Stomach (tissue), 9 donors: ENCODE measurements around the gene ABCA12. TPM values are rescaled to one million over a fixed set of nuclear protein-coding genes. Genes with fewer than 3 reads are reported as not detected.

Experiments
- DNase-seq, 2 donors: peaks; one replicate each; pipeline versions ENCODE4 v3.0.0 to v3.0.0-alpha.2; 2013 to 2019
- H3K27ac ChIP-seq, 5 donors: fragments of 200-600 bp in 4 of 5; sonication (generic) in 4 of 5; one replicate each; pipeline ENCODE4 v1.5.1; 2013 to 2019; ENCODE audit warnings: mild to moderate bottlenecking in 1 of 5, moderate library complexity in 1 of 5
- H3K27me3 ChIP-seq, 3 donors: fragments of 200-600 bp; sonication (generic); one replicate each; pipeline ENCODE4 v1.5.1; 2017 to 2019; ENCODE audit warnings: mixed run types in 1 of 3
- H3K36me3 ChIP-seq, 4 donors: fragments of 200-600 bp; sonication (generic); 1 replicate in 3 of 4; 2 replicates in 1 of 4; pipeline ENCODE4 v1.5.1; 2016 to 2019
- H3K4me1 ChIP-seq, 4 donors: fragments of 200-600 bp; sonication (generic); one replicate each; pipeline ENCODE4 v1.5.1; 2016 to 2019
- H3K4me3 ChIP-seq, 4 donors: fragments of 200-600 bp; sonication (generic) in 3 of 4; one replicate each; pipeline ENCODE4 v1.5.1; 2016 to 2019; ENCODE audit warnings: mild to moderate bottlenecking in 1 of 4
- H3K9me3 ChIP-seq, 4 donors: fragments of 200-600 bp; sonication (generic); one replicate each; pipeline ENCODE4 v1.5.1; 2016 to 2019
- CTCF ChIP-seq, 7 experiments: fragments of 450-650 bp in 4 of 7; fragments of 200-600 bp in 3 of 7; sonication (generic) in 3 of 7; IDR thresholded peaks; one replicate each; pipeline ENCODE4 v1.5.1; 2016 to 2019; ENCODE audit warnings: antibody characterized with exemption in 7 of 7, control low read depth in 2 of 7, mild to moderate bottlenecking in 1 of 7
- EP300 ChIP-seq: sonication (generic); formaldehyde crosslinking; IDR thresholded peaks from one replicate; pipeline ENCODE4 v1.6.1; 2017; ENCODE audit warnings: antibody characterized with exemption
- POLR2A ChIP-seq, 4 donors: fragments of 450-650 bp; IDR thresholded peaks; one replicate each; pipeline ENCODE4 v1.6.1; 2016; ENCODE audit warnings: antibody characterized with exemption in 4 of 4, control low read depth in 2 of 4, mild to moderate bottlenecking in 1 of 4, moderate library complexity in 1 of 4
- POLR2AphosphoS5 ChIP-seq, 3 donors: sonication (generic); formaldehyde crosslinking; IDR thresholded peaks; one replicate each; pipeline ENCODE4 v1.6.1; 2016; ENCODE audit warnings: antibody characterized with exemption in 3 of 3
- WGBS, 5 donors: extraction: QIAGEN DNeasy Blood & Tissue Kit in 3 of 5; methylation state at CpG; one replicate each; pipeline versions ENCODE4 v1.1.5 to v1.1.7; 2013 to 2018; 5-methylcytosine and 5-hydroxymethylcytosine counted together
- intact Hi-C: fragments of 100-400 bp; cut with DNase I; formaldehyde crosslinking; loops from one replicate; pipeline ENCODE4 v1.15.1; 2023; ENCODE audit warnings: low total_unique reads
- polyA plus RNA-seq, 3 donors: library from polyadenylated mRNA; stranded (reverse); fragments of 200-250 nt; gene quantifications; one replicate each; pipeline ENCODE4 v1.2.3, GENCODE V29; 2013
- total RNA-seq, 5 donors: library from RNA; depleted of rRNA; stranded (reverse); fragments of >200 nt; gene quantifications; one replicate each; pipeline versions ENCODE4 v1.1.0 to v1.2.3, GENCODE V29; 2014 to 2016
- donor health status: healthy with polysubstance abuse.
- donor health status: Bipolar disorder and iron deficiency.
- donor health status: healthy.

The ABCA12 gene
- total and polyA plus RNA-seq, 8 donors = under 0.01 to 1.8 (median 0.15) TPM; not detected in 4

DNA sequence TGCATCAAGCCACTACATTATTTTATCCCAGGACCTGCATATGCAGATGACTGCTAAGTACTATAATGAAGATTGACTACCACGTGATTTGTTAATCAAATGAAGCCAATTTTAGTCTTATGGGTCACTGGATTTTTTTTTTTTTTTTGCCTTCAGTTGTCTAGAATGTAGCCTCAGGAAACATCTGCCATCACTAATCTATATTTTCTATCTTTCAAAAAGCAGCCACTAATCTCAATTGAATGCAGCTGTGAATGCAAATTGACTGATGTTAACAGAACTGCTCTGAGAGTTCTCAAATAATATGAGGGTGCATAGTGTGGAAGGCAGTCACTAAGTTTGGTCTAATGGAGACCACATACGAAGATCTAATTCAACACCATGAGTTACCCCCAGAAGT, 106.3 kb downstream of the ABCA12 start:
- WGBS, 5 donors = 66 to 82% (median 72%) methylated on average over 2 of the region's 2 CpGs
- H3K36me3 ChIP-seq = no peaks in the 10 kb centered on the region
- intact Hi-C loops = no loop called here
- DNase-seq = no peak
- no peak overlapping the region for H3K4me3 ChIP-seq
- no peaks in the 10 kb centered on the region for H3K9me3 ChIP-seq
- no peak for TF ChIP-seq EP300
- no peak for TF ChIP-seq CTCF (IDR thresholded peaks at IDR 0.05)
- TF ChIP-seq POLR2AphosphoS5 (IDR thresholded peaks at IDR 0.05) = no peak
- no peak for TF ChIP-seq POLR2A (IDR thresholded peaks at IDR 0.05)
- H3K27ac ChIP-seq = no peak overlapping the region
- H3K27me3 ChIP-seq = no peaks in the 10 kb centered on the region
- no peaks in the 10 kb centered on the region for H3K4me1 ChIP-seq

DNA sequence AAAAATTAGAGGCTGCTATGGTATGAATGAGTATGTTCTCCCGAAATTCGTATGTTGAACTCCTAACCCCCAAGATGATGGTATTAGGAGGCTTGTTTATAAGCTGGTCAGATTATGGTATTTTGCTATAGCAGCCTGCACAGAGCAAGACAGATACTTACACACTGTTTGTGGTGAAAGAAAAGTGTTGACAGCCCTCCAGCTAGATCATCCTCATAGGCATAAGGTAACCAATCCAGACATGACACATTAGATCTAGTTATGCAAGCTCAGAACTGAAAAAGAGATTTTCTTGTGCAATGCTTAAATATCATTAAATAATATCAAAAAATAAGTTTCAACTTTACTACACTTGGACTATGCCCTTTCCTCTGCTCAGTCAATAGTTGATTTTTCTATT, 107.1 kb downstream of the ABCA12 start:
- 58 to 81% (median 78%) methylated on average over 2 of the region's 2 CpGs for WGBS, 5 donors

GRCh38 chr2:215029936-215030335, 108.5 kb downstream of the ABCA12 start:
- Histone ChIP-seq H3K4me1 (no peaks in the 10 kb centered on the region), H3K27ac (no peak overlapping the region), H3K9me3 (no peaks in the 10 kb centered on the region), H3K27me3 (no peaks in the 10 kb centered on the region), H3K36me3 (no peaks in the 10 kb centered on the region), H3K4me3 (no peak overlapping the region)
- no peak for DNase-seq
- WGBS, 5 donors = 88 to 97% (median 93%) methylated on average over 5 of the region's 5 CpGs
- TF ChIP-seq POLR2AphosphoS5 (IDR thresholded peaks at IDR 0.05) (no peak), CTCF (IDR thresholded peaks at IDR 0.05) (no peak), EP300 (no peak), POLR2A (IDR thresholded peaks at IDR 0.05) (no peak)
- intact Hi-C loops = no loop called here

More for the DNA sequence above, 107.1 kb downstream of the ABCA12 start:
- no peaks in the 10 kb centered on the region for H3K4me1 ChIP-seq
- H3K27me3 ChIP-seq = no peaks in the 10 kb centered on the region
- no peak for DNase-seq
- no peaks in the 10 kb centered on the region for H3K9me3 ChIP-seq
- TF ChIP-seq POLR2A (IDR thresholded peaks at IDR 0.05) = no peak
- H3K36me3 ChIP-seq = no peaks in the 10 kb centered on the region
- no peak overlapping the region for H3K4me3 ChIP-seq
- intact Hi-C loops = no loop called here
- H3K27ac ChIP-seq = no peak overlapping the region

GRCh38 chr2:215028231-215028630, 110.2 kb downstream of the ABCA12 start:
- 90 to 97% (median 91%) methylated on average over 1 of the region's 1 CpG for WGBS, 5 donors
- intact Hi-C loops = no loop called here
- Histone ChIP-seq H3K9me3 (no peaks in the 10 kb centered on the region), H3K4me1 (no peaks in the 10 kb centered on the region), H3K27me3 (no peaks in the 10 kb centered on the region), H3K36me3 (no peaks in the 10 kb centered on the region), H3K4me3 (no peak overlapping the region), H3K27ac (no peak overlapping the region)
- no peak for DNase-seq
- no peak for TF ChIP-seq CTCF (IDR thresholded peaks at IDR 0.05)
- TF ChIP-seq POLR2AphosphoS5 (IDR thresholded peaks at IDR 0.05) = no peak
- no peak for TF ChIP-seq EP300
- no peak for TF ChIP-seq POLR2A (IDR thresholded peaks at IDR 0.05)

GRCh38 chr2:215027779-215028178, 110.6 kb downstream of the ABCA12 start:
- intact Hi-C loops = no loop called here
- H3K27ac ChIP-seq = no peak overlapping the region
- no peak for TF ChIP-seq CTCF (IDR thresholded peaks at IDR 0.05)
- no peak for TF ChIP-seq EP300
- no peaks in the 10 kb centered on the region for H3K9me3 ChIP-seq
- no peaks in the 10 kb centered on the region for H3K36me3 ChIP-seq
- DNase-seq = no peak
- 44 to 50% (median 46%) methylated on average over 2 of the region's 2 CpGs for WGBS, 5 donors
- H3K4me1 ChIP-seq = no peaks in the 10 kb centered on the region
- no peaks in the 10 kb centered on the region for H3K27me3 ChIP-seq
- H3K4me3 ChIP-seq = no peak overlapping the region
